ENCODE measurements around the gene ROR1.

DNA sequence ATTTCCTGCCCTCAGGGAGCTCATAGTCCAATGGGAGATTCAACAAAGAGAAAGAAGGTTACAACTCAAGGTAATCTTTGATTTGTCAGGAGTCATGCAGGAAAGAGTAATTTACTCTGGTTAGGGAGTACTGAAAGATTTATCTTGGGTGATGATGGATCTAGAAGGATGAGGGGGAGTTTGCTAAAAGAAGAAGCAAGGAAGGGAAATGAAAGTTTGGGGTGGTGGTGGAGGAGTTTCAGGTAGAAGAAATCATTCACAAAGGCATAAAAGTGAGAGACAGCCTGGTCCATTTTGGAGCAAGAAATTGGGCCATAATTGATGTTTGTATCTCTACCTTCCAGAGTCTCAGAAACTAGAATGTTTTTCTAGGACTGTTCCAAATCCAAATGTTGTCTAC is 116.7 kb downstream of the ROR1 start:
- TF ChIP-seq EZH2phosphoT487 (IDR thresholded peaks at IDR 0.05; ENCODE audit: borderline replicate concordance, low read depth) (no peak), TCF12 (IDR thresholded peaks at IDR 0.05) (no peak), YY1 (IDR thresholded peaks at IDR 0.05; ENCODE audit: low read depth) (no peak), POLR2AphosphoS5 (IDR thresholded peaks at IDR 0.05; ENCODE audit: low read depth, low read length) (no peak)
- TF ChIP-seq, protein P1, sequence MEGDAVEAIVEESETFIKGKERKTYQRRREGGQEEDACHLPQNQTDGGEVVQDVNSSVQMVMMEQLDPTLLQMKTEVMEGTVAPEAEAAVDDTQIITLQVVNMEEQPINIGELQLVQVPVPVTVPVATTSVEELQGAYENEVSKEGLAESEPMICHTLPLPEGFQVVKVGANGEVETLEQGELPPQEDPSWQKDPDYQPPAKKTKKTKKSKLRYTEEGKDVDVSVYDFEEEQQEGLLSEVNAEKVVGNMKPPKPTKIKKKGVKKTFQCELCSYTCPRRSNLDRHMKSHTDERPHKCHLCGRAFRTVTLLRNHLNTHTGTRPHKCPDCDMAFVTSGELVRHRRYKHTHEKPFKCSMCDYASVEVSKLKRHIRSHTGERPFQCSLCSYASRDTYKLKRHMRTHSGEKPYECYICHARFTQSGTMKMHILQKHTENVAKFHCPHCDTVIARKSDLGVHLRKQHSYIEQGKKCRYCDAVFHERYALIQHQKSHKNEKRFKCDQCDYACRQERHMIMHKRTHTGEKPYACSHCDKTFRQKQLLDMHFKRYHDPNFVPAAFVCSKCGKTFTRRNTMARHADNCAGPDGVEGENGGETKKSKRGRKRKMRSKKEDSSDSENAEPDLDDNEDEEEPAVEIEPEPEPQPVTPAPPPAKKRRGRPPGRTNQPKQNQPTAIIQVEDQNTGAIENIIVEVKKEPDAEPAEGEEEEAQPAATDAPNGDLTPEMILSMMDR (IDR thresholded peaks at IDR 0.05): no peak
- TF ChIP-seq, protein P2, sequence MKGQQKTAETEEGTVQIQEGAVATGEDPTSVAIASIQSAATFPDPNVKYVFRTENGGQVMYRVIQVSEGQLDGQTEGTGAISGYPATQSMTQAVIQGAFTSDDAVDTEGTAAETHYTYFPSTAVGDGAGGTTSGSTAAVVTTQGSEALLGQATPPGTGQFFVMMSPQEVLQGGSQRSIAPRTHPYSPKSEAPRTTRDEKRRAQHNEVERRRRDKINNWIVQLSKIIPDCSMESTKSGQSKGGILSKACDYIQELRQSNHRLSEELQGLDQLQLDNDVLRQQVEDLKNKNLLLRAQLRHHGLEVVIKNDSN (IDR thresholded peaks at IDR 0.05; ENCODE audit: borderline replicate concordance, low read depth): no peak
- TF ChIP-seq, protein P3, sequence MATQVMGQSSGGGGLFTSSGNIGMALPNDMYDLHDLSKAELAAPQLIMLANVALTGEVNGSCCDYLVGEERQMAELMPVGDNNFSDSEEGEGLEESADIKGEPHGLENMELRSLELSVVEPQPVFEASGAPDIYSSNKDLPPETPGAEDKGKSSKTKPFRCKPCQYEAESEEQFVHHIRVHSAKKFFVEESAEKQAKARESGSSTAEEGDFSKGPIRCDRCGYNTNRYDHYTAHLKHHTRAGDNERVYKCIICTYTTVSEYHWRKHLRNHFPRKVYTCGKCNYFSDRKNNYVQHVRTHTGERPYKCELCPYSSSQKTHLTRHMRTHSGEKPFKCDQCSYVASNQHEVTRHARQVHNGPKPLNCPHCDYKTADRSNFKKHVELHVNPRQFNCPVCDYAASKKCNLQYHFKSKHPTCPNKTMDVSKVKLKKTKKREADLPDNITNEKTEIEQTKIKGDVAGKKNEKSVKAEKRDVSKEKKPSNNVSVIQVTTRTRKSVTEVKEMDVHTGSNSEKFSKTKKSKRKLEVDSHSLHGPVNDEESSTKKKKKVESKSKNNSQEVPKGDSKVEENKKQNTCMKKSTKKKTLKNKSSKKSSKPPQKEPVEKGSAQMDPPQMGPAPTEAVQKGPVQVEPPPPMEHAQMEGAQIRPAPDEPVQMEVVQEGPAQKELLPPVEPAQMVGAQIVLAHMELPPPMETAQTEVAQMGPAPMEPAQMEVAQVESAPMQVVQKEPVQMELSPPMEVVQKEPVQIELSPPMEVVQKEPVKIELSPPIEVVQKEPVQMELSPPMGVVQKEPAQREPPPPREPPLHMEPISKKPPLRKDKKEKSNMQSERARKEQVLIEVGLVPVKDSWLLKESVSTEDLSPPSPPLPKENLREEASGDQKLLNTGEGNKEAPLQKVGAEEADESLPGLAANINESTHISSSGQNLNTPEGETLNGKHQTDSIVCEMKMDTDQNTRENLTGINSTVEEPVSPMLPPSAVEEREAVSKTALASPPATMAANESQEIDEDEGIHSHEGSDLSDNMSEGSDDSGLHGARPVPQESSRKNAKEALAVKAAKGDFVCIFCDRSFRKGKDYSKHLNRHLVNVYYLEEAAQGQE (IDR thresholded peaks at IDR 0.05; ENCODE audit: low read depth, low read length): no peak
